GM23338 (cell line): ENCODE measurements around the gene TENT5C. TPM values are rescaled to one million over a fixed set of nuclear protein-coding genes. Genes with fewer than 3 reads are reported as not detected.

Experiments
- ATAC-seq: fragments of 200-7000 bp; cut with Tn5 transposase; 3 replicates; pipeline ENCODE4 v1.9.1; 2020
- DNase-seq: peaks from one replicate; pipeline ENCODE4 v3.0.0-alpha.2; 2015; ENCODE audit warnings: low spot score
- H2AFZ ChIP-seq: fragments of 200-600 bp; sonication (generic); 2 replicates; pipeline ENCODE4 v1.8.0; 2016; ENCODE audit warnings: antibody characterized with exemption, mild to moderate bottlenecking, moderate library complexity
- H3F3A ChIP-seq: fragments of 200-600 bp; sonication (generic); replicated peaks from 2 replicates; pipeline ENCODE4 v1.8.0; 2017; ENCODE audit warnings: antibody characterized with exemption, mixed run types, low read depth
- H3K27ac ChIP-seq: fragments of 200-600 bp; sonication (generic); 2 replicates; pipeline ENCODE4 v1.6.1; 2016; ENCODE audit warnings: low read depth
- H3K27me3 ChIP-seq: fragments of 200-600 bp; sonication (generic); 2 replicates; pipeline ENCODE4 v1.8.0; 2016; ENCODE audit warnings: mild to moderate bottlenecking, mixed run types, moderate library complexity; ENCODE audit not compliant: insufficient read depth
- H3K36me3 ChIP-seq: fragments of 200-600 bp; sonication (generic); 2 replicates; pipeline ENCODE4 v1.8.0; 2016; ENCODE audit warnings: mild to moderate bottlenecking; ENCODE audit not compliant: insufficient read depth
- H3K4me1 ChIP-seq: fragments of 200-600 bp; sonication (generic); 2 replicates; pipeline ENCODE4 v1.8.0; 2016; ENCODE audit warnings: mild to moderate bottlenecking, moderate library complexity; ENCODE audit not compliant: insufficient read depth
- H3K4me2 ChIP-seq: fragments of 200-600 bp; sonication (generic); 2 replicates; pipeline ENCODE4 v1.7.1; 2017; ENCODE audit warnings: mixed run types
- H3K4me3 ChIP-seq: fragments of 200-600 bp; sonication (generic); 2 replicates; pipeline ENCODE4 v1.6.1; 2016; ENCODE audit warnings: mixed run types
- H3K79me2 ChIP-seq: fragments of 200-600 bp; sonication (generic); replicated peaks from 2 replicates; pipeline ENCODE4 v1.8.0; 2017; ENCODE audit warnings: mild to moderate bottlenecking; ENCODE audit not compliant: insufficient read depth
- H3K9me2 ChIP-seq: fragments of 200-600 bp; sonication (generic); 2 replicates; pipeline ENCODE4 v1.8.0; 2017; ENCODE audit not compliant: insufficient read depth
- H4K20me1 ChIP-seq: fragments of 200-600 bp; sonication (generic); replicated peaks from 2 replicates; pipeline ENCODE4 v1.8.0; 2017; ENCODE audit warnings: mild to moderate bottlenecking; ENCODE audit not compliant: insufficient read depth
- H3K27ac Mint-ChIP-seq: 2 replicates; pipeline ENCODE4 v1.8.0; 2020; ENCODE audit warnings: inconsistent platforms, mild to moderate bottlenecking, moderate library complexity, mixed read lengths
- H3K27me3 Mint-ChIP-seq: 3 replicates; pipeline ENCODE4 v1.8.0; 2022; ENCODE audit warnings: low read depth, mild to moderate bottlenecking, moderate library complexity, mixed read lengths, inconsistent platforms; ENCODE audit not compliant: insufficient read depth, poor library complexity
- H3K36me3 Mint-ChIP-seq: 3 replicates; pipeline ENCODE4 v1.8.0; 2021; ENCODE audit warnings: low read depth, mild to moderate bottlenecking, inconsistent platforms, moderate library complexity, mixed read lengths
- H3K4me1 Mint-ChIP-seq: 3 replicates; pipeline ENCODE4 v1.8.0; 2020; ENCODE audit warnings: mild to moderate bottlenecking, inconsistent platforms, mixed read lengths
- H3K4me3 Mint-ChIP-seq: 3 replicates; pipeline ENCODE4 v1.8.0; 2021; ENCODE audit warnings: moderate library complexity, mild to moderate bottlenecking, inconsistent platforms, mixed read lengths
- H3K9me3 Mint-ChIP-seq: 3 replicates; pipeline ENCODE4 v1.8.0; 2020; ENCODE audit warnings: moderate library complexity, mild to moderate bottlenecking, inconsistent platforms, mixed read lengths
- CTCF ChIP-seq, 2 experiments: fragments of 200-600 bp in 1 of 2; sonication (generic) in 1 of 2; conservative IDR thresholded peaks; 2 replicates each; pipeline versions ENCODE4 v1.5.1 to v1.6.1; 2016 to 2017; ENCODE audit warnings: antibody characterized with exemption in 2 of 2, low read depth in 2 of 2, mild to moderate bottlenecking in 2 of 2, moderate library complexity in 1 of 2
- EZH2 ChIP-seq: fragments of 200-600 bp; sonication (generic); IDR thresholded peaks from one replicate; pipeline ENCODE4 v1.8.0; 2017; ENCODE audit warnings: antibody characterized with exemption, mild to moderate bottlenecking, low read depth; ENCODE audit not compliant: unreplicated experiment
- JUNB ChIP-seq: IDR thresholded peaks from one replicate; pipeline ENCODE4 v1.6.1; 2016; ENCODE audit warnings: antibody characterized with exemption; ENCODE audit not compliant: unreplicated experiment
- NANOG ChIP-seq: IDR thresholded peaks from 2 replicates; pipeline ENCODE4 v1.6.1; 2016; ENCODE audit warnings: antibody characterized with exemption, borderline replicate concordance
- POLR2AphosphoS5 ChIP-seq: IDR thresholded peaks from 2 replicates; pipeline ENCODE4 v1.6.1; 2016; ENCODE audit warnings: antibody characterized with exemption, low read depth
- REST ChIP-seq: IDR thresholded peaks from one replicate; pipeline ENCODE4 v1.6.1; 2018; ENCODE audit warnings: antibody characterized with exemption; ENCODE audit not compliant: unreplicated experiment
- STAT1 ChIP-seq: IDR thresholded peaks from one replicate; pipeline ENCODE4 v1.6.1; 2016; ENCODE audit warnings: antibody characterized with exemption; ENCODE audit not compliant: unreplicated experiment
- ZNF114 ChIP-seq: fragments of 250-450 bp; sonication (Bioruptor Pico); IDR thresholded peaks from 2 replicates; pipeline ENCODE4 v1.5.0; 2020; ENCODE audit warnings: mild to moderate bottlenecking, moderate library complexity
- polyA plus RNA-seq: library from polyadenylated mRNA; unstranded; fragments of >200 nt; fragmentation: Nextera tagmentation; extraction: Ambion mirVana; gene quantifications from 2 replicates; pipeline ENCODE4 v1.2.1, GENCODE V29; 2016
- total RNA-seq: library from RNA; depleted of rRNA; stranded (reverse); fragments of >200 nt; shearing (Covaris generic); gene quantifications from 2 replicates; pipeline ENCODE4 v1.2.3, GENCODE V29; 2014
- TF ChIP-seq, protein P1 (sequence below): IDR thresholded peaks from 2 replicates; pipeline ENCODE4 v1.6.1; 2016; ENCODE audit warnings: antibody characterized with exemption

TENT5C gene
- total and polyA plus RNA-seq, 2 experiments from 2014 or later, result 0.23 to 0.80 TPM

DNA sequence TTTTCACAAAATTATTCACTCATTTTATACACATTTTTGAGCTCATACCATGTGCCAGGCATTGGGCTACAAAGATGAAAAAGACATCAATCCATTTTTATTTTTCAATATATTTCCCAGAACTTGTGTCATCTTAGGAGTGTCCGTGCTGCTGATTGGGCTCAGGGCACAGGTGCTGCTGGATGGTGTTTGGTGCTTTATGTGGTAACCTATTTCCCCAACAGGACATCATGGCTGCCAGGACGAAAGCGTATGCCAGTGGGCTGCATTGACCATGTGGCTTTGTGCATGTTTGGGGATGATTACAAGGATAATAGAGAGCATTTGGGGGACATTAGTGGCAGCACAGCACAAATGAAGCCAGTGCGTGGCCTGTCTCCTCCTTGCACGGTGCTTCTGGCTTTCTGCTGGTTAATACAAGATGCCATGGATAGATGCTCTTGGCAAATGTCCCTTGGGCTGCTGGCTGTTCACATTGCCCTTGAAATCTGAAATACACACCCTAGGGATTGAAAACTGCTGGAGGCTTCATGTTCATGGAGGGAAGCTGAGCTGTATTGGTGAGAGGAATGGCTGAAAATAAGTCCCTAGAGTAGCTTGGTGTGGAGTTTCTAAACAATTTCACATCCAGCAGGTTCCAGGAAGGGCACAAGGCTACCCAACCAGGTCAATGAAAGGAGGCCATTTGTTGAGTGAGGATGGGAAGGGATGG lies 52.3 kb downstream of the TENT5C start (continued):
- no peak for TF ChIP-seq CTCF (conservative IDR thresholded peaks at IDR 0.05; ENCODE audit: low read depth in 2 of 2)
- TF ChIP-seq JUNB, result no peak

GRCh38 chr1:117658676-117659075 lies 52.8 kb downstream of the TENT5C start:
- Histone ChIP-seq H3F3A (no peaks in the 10 kb centered on the region), H3K27ac (no peak overlapping the region), H2AFZ (no peak overlapping the region), H3K36me3 (no peaks in the 10 kb centered on the region), H3K4me3 (no peak overlapping the region), H3K4me1 (peaks cover 5% of the 10 kb centered on the region; the same call in 1 of the 2 replicates), H3K9me2 (peaks cover 6% of the 10 kb centered on the region; the same call in 1 of the 2 replicates), H4K20me1 (no peaks in the 10 kb centered on the region), H3K27me3 (no peaks in the 10 kb centered on the region), H3K79me2 (no peaks in the 10 kb centered on the region), H3K4me2 (no peak overlapping the region)
- Mint-ChIP-seq H3K27me3 (peaks cover 9% of the 10 kb centered on the region), H3K4me3 (no peak overlapping the region), H3K27ac (no peak overlapping the region), H3K4me1 (peaks cover 27% of the 10 kb centered on the region), H3K9me3 (peaks cover 17% of the 10 kb centered on the region; the same call in 2 of the 3 replicates), H3K36me3 (peaks cover 10% of the 10 kb centered on the region)
- DNase-seq, result no peak
- ATAC-seq, result no peak
- TF ChIP-seq, protein P1, sequence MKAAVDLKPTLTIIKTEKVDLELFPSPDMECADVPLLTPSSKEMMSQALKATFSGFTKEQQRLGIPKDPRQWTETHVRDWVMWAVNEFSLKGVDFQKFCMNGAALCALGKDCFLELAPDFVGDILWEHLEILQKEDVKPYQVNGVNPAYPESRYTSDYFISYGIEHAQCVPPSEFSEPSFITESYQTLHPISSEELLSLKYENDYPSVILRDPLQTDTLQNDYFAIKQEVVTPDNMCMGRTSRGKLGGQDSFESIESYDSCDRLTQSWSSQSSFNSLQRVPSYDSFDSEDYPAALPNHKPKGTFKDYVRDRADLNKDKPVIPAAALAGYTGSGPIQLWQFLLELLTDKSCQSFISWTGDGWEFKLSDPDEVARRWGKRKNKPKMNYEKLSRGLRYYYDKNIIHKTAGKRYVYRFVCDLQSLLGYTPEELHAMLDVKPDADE, result no peak
- TF ChIP-seq JUNB (no peak), REST (no peak), EZH2 (no peak), ZNF114 (CRISPR knock-in tag) (no peak), STAT1 (no peak), CTCF (conservative IDR thresholded peaks at IDR 0.05; ENCODE audit: low read depth in 2 of 2) (no peak), POLR2AphosphoS5 (no peak), NANOG (no peak)
